ENCODE measurements around the gene NLGN1.

NLGN1 gene

DNA sequence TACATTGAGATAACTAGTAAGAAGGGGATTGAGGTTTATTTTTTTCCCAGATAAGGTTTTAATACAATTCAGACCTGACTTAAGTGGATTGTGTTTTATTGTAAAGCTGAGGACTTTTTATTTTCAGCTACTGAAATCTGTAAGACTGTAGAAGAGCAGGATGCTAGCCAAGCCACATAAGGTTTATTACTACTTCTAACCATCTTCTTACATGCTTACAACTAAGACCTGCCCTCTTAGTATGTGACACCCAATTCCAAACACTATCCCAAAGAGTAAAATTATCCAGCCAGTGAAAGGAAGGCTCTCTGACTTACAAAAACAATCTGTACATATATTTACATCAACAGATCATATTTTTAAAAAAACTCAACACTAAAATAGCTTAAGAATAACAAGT is 897.1 kb downstream of the NLGN1 start:
- DNase-seq (ENCODE audit: low read depth), result no peak

DNA sequence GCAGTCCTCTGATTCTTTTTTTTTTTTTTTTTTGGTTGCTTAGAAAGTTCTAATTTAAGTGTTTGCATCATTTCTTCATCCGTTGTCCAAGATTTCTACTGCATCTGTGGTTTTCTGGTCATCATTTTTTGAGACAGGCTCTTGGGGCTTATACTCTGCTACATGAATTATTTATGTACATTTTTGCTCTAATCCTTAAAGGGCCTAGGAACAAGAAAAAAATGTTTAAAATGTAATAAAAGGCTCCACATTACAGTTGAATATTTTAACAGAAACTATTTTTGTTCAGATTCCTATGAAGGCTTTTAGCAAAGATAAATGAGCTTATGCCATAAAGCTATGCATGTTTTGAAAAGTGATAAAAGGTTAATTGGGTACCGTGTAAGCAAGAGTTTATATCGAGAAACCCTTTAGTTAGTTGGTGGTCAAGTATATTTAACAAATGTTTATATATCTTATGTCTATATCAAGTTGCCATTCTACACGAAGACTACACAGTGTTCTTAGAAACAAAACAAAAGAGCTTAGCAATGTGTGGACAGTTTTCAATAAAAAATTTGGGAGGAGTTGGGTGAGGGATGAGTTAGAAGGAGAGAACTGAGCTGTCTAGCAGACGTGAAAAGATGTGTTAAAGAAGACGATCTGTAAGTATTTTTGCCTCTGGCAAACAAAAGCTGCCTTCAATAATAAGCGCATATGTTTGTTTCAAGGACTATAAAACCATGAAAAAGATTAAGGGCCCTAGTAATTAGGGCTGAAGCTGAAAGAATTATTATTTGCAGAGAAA is 898.0 kb downstream of the NLGN1 start:
- no peak for DNase-seq (ENCODE audit: low read depth)

GRCh38 chr3:174302746-174303315 is 905.3 kb downstream of the NLGN1 start:
- no peak for DNase-seq (ENCODE audit: low read depth)

DNA sequence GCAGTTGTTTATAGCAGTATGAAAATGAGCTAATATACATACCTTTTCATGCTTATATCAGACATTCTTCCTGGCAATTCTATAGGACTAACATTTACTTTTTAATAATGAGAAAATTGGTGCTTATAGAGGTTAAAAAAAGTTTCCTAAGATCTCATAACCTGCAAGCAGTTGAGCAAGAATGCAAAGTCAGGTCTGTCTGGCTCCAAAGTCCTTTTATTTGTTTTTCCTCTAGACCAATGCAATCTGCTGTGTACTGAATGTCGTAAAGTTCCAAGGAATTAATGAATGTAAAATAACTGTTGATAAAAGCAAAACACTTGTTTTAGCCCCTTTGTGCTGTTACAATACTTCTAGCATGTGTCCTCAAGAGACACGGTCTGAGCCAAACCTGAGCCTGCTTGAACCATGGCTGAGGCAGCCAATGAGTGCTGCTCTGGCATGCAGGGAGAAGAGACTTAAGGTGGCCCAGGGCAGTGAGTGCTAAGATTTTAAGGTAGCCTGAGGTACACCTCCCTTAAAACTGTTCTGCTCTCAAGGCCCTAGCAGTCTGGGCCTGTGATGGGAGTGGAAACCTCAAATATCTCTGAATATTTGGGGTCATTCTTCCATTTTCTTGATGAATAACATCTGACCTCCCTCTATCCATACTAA is 906.5 kb downstream of the NLGN1 start:
- no peak for DNase-seq (ENCODE audit: low read depth)

- DNase-seq (ENCODE audit: low read depth), result no peak
Observed at GRCh38 chr3:174308736-174309135, 911.2 kb downstream of the NLGN1 start.

- DNase-seq (ENCODE audit: low read depth), result no peak
Observed at GRCh38 chr3:174310475-174310983, 913.0 kb downstream of the NLGN1 start.

DNA sequence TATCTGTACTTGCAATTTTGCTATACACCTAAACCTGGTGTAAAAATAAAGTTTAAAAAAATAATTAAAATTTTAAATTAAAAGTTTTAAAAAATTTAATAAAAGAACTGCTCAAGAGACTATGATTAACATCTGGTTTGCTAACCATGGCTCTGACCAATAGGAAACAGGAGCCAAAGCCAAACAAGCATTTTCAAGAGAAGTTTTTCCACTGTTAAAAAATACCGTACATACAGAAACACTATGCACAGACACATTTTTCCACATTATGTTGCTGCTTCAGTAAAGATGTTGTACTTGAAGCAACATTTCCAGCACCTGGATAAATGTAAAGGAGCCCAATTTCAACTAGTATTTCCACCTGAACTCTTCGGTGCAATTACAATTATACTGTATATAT is 917.7 kb downstream of the NLGN1 start:
- DNase-seq (ENCODE audit: low read depth), result no peak

DNA sequence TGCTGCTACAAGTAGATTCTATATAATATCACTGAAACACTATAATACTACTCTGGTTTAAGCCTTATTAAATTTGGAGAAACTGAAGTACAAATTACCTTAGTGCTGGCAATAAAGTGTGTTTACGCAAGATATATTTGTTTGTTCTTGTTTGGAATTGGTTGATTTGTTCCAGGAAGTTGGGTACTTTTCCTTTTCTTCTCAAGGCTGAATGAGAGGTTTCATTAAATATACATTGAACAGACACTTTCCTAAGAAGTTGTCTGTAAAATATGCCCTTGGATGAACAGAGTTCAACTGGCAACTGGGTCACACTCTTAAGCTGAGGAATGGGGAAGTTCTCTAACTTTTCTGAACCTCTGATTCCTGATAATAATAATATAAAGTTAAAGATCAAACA is 919.5 kb downstream of the NLGN1 start:
- no peak for DNase-seq (ENCODE audit: low read depth)

GRCh38 chr3:174318181-174318580 is 920.6 kb downstream of the NLGN1 start:
- no peak for DNase-seq (ENCODE audit: low read depth)

DNA sequence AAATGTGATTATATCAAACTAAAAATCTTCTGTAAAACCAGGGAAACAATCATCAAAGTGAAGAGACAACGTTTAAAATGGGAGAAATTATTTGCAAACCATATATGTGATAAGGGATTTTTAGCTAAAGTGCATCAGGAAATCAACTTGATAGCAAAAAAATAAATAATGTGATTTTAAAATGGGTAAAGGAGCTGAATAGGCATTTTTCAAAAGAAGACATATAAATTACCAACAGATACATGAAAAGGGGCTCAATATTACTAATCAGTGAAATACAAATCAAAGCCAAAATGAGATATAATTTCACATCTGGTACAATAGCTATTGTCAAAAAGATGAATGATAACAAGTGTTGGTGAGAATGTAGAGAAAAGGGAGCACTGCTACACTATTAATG is 924.0 kb downstream of the NLGN1 start:
- no peak for DNase-seq (ENCODE audit: low read depth)

DNA sequence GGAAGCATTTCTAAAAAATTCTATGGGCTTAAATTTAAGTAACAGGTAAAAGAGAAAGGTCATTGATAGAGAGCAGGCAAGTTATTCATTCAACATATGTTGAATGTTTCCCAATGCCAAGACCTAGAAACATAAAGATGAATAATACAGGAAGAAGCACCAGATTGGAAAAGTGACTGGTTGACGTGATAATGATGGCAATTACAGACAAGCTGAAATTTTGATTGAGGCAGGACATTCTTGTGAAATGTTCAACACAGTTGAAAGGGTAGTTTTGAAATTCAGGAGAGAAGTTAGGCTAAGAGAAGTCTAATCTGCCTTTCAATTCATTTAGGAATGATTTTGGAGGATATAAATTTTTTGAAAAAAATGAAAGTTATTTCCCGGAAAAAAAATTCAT is 925.2 kb downstream of the NLGN1 start:
- DNase-seq (ENCODE audit: low read depth), result no peak

- no peak for DNase-seq (ENCODE audit: low read depth)
Observed at GRCh38 chr3:174325171-174325570, 927.6 kb downstream of the NLGN1 start.

GRCh38 chr3:174325834-174326700 is 928.5 kb downstream of the NLGN1 start:
- DNase-seq (ENCODE audit: low read depth), result no peak

GRCh38 chr3:174329321-174329720 is 931.8 kb downstream of the NLGN1 start:
- DNase-seq (ENCODE audit: low read depth), result no peak

GRCh38 chr3:174330303-174330702 is 932.8 kb downstream of the NLGN1 start:
- DNase-seq (ENCODE audit: low read depth), result peak; percentile 55

DNA sequence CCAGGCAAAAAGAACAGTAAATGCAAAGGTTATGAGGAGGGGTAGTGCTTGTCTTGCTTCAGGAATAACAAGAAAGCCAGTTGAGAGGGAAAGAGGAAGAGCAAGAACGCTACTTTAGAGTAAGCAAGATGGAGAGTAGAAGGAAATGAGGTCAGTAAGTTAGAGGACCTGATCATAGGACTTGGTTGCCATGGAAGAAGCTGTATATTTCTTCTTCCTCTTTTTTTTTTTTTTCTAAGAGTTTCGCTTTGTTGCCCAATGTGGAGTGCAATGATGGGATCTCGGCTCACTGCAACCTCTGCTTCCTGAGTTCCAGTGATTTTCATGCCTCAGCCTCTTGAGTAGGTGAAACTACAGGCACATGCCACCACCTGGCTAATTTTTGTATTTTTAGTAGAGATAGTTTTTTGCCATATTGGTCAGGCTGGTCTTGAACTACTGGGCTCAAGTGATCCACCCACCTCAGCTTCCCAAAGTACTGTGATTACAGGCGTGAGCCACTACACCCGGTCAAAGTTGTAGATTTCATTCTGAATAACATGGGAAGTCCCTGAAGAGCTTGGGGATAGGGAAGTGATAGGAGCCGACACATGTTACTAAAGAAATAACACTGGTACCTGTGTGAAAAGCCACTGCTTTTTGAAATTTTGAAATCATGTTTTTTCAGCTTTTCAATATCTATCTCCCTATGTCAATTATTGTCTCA is 933.7 kb downstream of the NLGN1 start:
- DNase-seq (ENCODE audit: low read depth), result no peak

GRCh38 chr3:174332391-174332790 is 934.8 kb downstream of the NLGN1 start:
- DNase-seq (ENCODE audit: low read depth), result no peak

- DNase-seq (ENCODE audit: low read depth), result no peak
Observed at GRCh38 chr3:174333640-174334039, 936.1 kb downstream of the NLGN1 start.

GRCh38 chr3:174334111-174334510 is 936.6 kb downstream of the NLGN1 start:
- no peak for DNase-seq (ENCODE audit: low read depth)

DNA sequence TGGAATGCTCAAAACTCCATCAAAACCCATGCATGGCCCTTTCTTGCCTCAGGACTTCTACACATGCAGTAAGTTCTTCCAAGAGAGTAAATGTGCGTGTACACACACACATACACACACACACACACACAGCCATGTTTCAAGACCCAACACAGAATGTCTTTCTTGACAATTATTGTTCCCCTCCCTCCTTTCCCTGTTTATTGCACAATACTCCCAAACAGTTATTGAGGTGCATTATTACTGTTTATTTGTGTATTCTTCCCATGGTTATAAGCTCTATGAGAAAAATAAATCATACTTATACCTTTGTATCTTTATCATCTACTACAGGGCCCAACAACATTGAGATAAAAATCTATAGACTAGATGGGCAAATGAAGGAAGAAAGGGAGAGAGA is 937.8 kb downstream of the NLGN1 start:
- DNase-seq (ENCODE audit: low read depth), result no peak

DNA sequence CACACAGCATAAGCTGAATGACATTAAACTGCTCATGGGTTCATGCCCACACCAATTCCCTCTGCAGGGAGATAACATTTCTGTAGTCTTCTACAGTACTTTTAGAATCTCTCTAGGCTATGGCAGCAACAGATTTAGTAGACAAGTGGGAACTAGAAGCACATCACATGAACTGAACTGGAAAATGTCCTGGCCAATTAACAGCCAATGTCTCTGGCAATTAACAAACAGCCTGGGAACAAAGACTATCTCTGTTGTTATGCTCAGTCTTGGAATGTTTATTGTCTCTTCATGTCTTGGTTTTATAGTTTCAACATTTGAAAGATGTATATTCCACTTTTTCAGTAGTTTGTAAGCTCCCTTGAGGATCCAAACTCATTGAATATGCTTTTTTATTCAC is 938.4 kb downstream of the NLGN1 start:
- DNase-seq (ENCODE audit: low read depth), result no peak
